Cardiac muscle cell (in vitro differentiated cells and primary cell): ENCODE results near the gene HSCB. TPM values are rescaled to one million over a fixed set of nuclear protein-coding genes. Genes with fewer than 3 reads are reported as not detected.

Source experiments
- DNase-seq, 2 donors: peaks; one replicate each; pipeline versions ENCODE4 v3.0.0 to v3.0.0-alpha.2; 2010 to 2017; ENCODE audit warnings: low read depth in 1 of 2, low spot score in 1 of 2
- H3K27ac ChIP-seq: fragments of 200-600 bp; sonication (generic); 2 replicates; pipeline ENCODE4 v1.5.1; 2016
- H3K27me3 ChIP-seq: fragments of 200-600 bp; sonication (generic); 2 replicates; pipeline ENCODE4 v1.6.0; 2016; ENCODE audit warnings: control low read depth
- H3K36me3 ChIP-seq: fragments of 200-600 bp; sonication (generic); 2 replicates; pipeline ENCODE4 v1.5.1; 2016; ENCODE audit warnings: control low read depth
- H3K4me1 ChIP-seq: fragments of 200-600 bp; sonication (generic); 2 replicates; pipeline ENCODE4 v1.8.1; 2017; ENCODE audit warnings: low read depth, mild to moderate bottlenecking, mixed run types
- H3K4me3 ChIP-seq: fragments of 200-600 bp; sonication (generic); 2 replicates; pipeline ENCODE4 v1.5.1; 2016; ENCODE audit warnings: mild to moderate bottlenecking
- H3K9me3 ChIP-seq: fragments of 200-600 bp; sonication (generic); 2 replicates; pipeline ENCODE4 v1.5.1; 2017; ENCODE audit warnings: low read depth, mild to moderate bottlenecking, control low read depth
- polyA plus RNA-seq: library from polyadenylated mRNA; unstranded; fragments of >200 nt; fragmentation: Nextera tagmentation; extraction: Ambion mirVana; gene quantifications from 2 replicates; pipeline ENCODE4 v1.2.1, GENCODE V29; 2016
- total RNA-seq: library from RNA; depleted of rRNA; stranded (reverse); fragments of >200 nt; gene quantifications from 2 replicates; pipeline ENCODE4 v1.2.3, GENCODE V29; 2016
- TF ChIP-seq, protein P1 (sequence below): IDR thresholded peaks from 2 replicates; pipeline ENCODE4 v1.5.1; 2012; ENCODE audit warnings: low read depth, mild to moderate bottlenecking, low read length

HSCB gene
- total and polyA plus RNA-seq, 2 experiments from 2014 or later, result 21.5 to 27.0 TPM

GRCh38 chr22:28715611-28716010 is 26.2 kb upstream of the HSCB start:
- TF ChIP-seq, protein P1, sequence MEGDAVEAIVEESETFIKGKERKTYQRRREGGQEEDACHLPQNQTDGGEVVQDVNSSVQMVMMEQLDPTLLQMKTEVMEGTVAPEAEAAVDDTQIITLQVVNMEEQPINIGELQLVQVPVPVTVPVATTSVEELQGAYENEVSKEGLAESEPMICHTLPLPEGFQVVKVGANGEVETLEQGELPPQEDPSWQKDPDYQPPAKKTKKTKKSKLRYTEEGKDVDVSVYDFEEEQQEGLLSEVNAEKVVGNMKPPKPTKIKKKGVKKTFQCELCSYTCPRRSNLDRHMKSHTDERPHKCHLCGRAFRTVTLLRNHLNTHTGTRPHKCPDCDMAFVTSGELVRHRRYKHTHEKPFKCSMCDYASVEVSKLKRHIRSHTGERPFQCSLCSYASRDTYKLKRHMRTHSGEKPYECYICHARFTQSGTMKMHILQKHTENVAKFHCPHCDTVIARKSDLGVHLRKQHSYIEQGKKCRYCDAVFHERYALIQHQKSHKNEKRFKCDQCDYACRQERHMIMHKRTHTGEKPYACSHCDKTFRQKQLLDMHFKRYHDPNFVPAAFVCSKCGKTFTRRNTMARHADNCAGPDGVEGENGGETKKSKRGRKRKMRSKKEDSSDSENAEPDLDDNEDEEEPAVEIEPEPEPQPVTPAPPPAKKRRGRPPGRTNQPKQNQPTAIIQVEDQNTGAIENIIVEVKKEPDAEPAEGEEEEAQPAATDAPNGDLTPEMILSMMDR, result no peak
- H3K4me1 ChIP-seq, result no peaks in the 10 kb centered on the region
- no peaks in the 10 kb centered on the region for H3K9me3 ChIP-seq
- no peak for DNase-seq
- H3K27ac ChIP-seq, result no peak overlapping the region
- H3K36me3 ChIP-seq, result no peaks in the 10 kb centered on the region
- no peaks in the 10 kb centered on the region for H3K27me3 ChIP-seq
- H3K4me3 ChIP-seq, result no peak overlapping the region

DNA sequence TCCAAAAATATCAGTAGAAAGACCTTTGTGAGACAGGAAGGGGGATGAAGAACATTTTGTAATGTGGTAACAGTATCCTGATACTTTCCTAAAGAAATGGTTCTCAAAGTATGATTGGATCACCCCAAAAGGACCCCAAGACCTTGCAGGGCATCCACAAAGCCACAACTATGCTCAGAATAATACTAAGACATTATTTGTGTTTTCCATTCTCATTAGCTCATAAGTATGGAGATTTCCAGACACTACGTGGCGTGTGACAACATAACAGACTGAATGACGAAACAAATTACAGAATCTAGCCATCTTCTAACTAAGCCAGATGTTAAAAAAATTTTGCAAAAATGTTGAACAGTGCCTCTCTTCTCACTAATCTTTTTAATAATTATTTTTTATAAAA is 25.2 kb upstream of the HSCB start:
- DNase-seq, result no peak
- no peaks in the 10 kb centered on the region for H3K4me1 ChIP-seq

GRCh38 chr22:28718044-28718443 is 23.8 kb upstream of the HSCB start:
- DNase-seq, result no peak
- H3K9me3 ChIP-seq, result no peaks in the 10 kb centered on the region
- H3K4me1 ChIP-seq, result no peaks in the 10 kb centered on the region
- H3K4me3 ChIP-seq, result no peak overlapping the region
- no peaks in the 10 kb centered on the region for H3K36me3 ChIP-seq
- TF ChIP-seq, protein P1, result no peak
- H3K27ac ChIP-seq, result no peak overlapping the region
- H3K27me3 ChIP-seq, result no peaks in the 10 kb centered on the region

More for the DNA sequence above, 25.2 kb upstream of the HSCB start:
- Histone ChIP-seq H3K9me3 (no peaks in the 10 kb centered on the region), H3K27me3 (no peaks in the 10 kb centered on the region), H3K36me3 (no peaks in the 10 kb centered on the region), H3K4me3 (no peak overlapping the region), H3K27ac (no peak overlapping the region)
- TF ChIP-seq, protein P1, result no peak

GRCh38 chr22:28728002-28728401 is 13.8 kb upstream of the HSCB start:
- no peak overlapping the region for H3K4me3 ChIP-seq
- no peaks in the 10 kb centered on the region for H3K36me3 ChIP-seq
- TF ChIP-seq, protein P1, result no peak

DNA sequence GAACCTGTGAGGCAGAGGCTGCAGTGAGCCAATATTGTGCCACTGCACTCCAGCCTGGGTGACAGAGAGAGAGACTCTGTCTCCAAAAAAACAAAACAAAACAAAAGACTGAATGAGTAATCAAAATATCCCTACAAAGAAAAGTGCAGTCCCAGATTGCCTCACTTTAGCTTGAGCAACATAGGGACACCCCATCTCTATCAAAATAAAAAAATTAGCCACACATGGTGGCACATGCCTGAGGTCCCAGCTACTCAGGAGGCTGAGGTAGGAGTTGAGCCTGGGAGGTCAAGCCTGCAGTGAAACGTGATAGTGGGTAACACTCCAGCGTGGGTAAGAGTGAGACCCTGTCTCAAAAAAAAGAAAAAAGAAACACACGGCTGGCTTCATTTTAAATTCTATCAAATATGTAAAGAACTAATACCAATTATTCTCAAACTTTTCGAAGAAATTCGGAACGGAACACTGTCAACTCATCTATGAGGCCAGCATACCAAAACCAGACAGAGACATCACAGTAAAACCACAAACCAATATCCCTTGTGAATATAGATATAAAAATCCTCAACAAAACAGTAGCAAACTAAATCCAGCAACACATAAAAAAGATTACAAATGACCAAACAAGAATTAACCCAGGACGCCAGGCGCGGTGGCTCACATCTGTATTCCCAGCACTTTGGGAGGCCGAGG is 13.1 kb upstream of the HSCB start:
- TF ChIP-seq, protein P1, result no peak
- DNase-seq, result no peak
- Histone ChIP-seq H3K27ac (no peak overlapping the region), H3K4me3 (no peak overlapping the region), H3K36me3 (peaks cover 2% of the 10 kb centered on the region), H3K4me1 (no peaks in the 10 kb centered on the region), H3K9me3 (no peaks in the 10 kb centered on the region), H3K27me3 (no peaks in the 10 kb centered on the region)

More at GRCh38 chr22:28728002-28728401, 13.8 kb upstream of the HSCB start:
- DNase-seq, result no peak
- no peak overlapping the region for H3K27ac ChIP-seq
- H3K4me1 ChIP-seq, result no peaks in the 10 kb centered on the region
- H3K9me3 ChIP-seq, result no peaks in the 10 kb centered on the region
- H3K27me3 ChIP-seq, result no peaks in the 10 kb centered on the region
